NB4 (cell line): Measurements from ENCODE around the gene HES1.

ENCODE experiments used
- CTCF ChIP-seq: IDR thresholded peaks from one replicate; pipeline ENCODE4 v1.5.1; 2012; ENCODE audit warnings: low read depth, low read length
- MAX ChIP-seq: IDR thresholded peaks from 2 replicates; pipeline ENCODE4 v1.6.1; 2011; ENCODE audit warnings: low read depth, low read length
- MYC ChIP-seq: IDR thresholded peaks from 2 replicates; pipeline ENCODE4 v1.6.1; 2011; ENCODE audit warnings: low read depth, low read length
- POLR2A ChIP-seq: IDR thresholded peaks from 2 replicates; pipeline ENCODE4 v1.6.1; 2011; ENCODE audit warnings: mild to moderate bottlenecking; ENCODE audit not compliant: insufficient read length; ENCODE audit errors: extremely low read depth

GRCh38 chr3:194093842-194094241 is 42.1 kb upstream of the HES1 start:
- TF ChIP-seq POLR2A (no peak), CTCF (no peak), MAX (no peak), MYC (no peak)
